Mononuclear cell (primary cell): ENCODE data around the gene TRIM15. TPM values are rescaled to one million over a fixed set of nuclear protein-coding genes. Genes with fewer than 3 reads are reported as not detected.
"Not testable (repeated sequence)": the region's sequence is repeated elsewhere in the genome, so short reads cannot be mapped to it uniquely, and the experiment has no call there.

Experiments used
- H3K27me3 ChIP-seq: 2 replicates; pipeline ENCODE4 v1.6.0; 2011; ENCODE audit warnings: low read length, control low read depth; ENCODE audit not compliant: insufficient read depth
- H3K4me1 ChIP-seq: 2 replicates; pipeline ENCODE4 v1.5.1; 2011; ENCODE audit warnings: mild to moderate bottlenecking, low read length, control low read depth; ENCODE audit not compliant: insufficient read depth
- H3K4me3 ChIP-seq: 2 replicates; pipeline ENCODE4 v1.5.1; 2011; ENCODE audit warnings: mild to moderate bottlenecking, low read length, moderate library complexity
- H3K9me3 ChIP-seq: 2 replicates; pipeline ENCODE4 v1.5.1; 2011; ENCODE audit warnings: low read depth, mild to moderate bottlenecking, control low read depth, low read length
- total RNA-seq: library from RNA; depleted of rRNA; stranded (reverse); fragments of >200 nt; gene quantifications from one replicate; pipeline ENCODE4 v1.2.3, GENCODE V29; 2012

TRIM15 gene
- not detected for total RNA-seq

- no peaks in the 10 kb centered on the region for H3K9me3 ChIP-seq
- peaks cover 4% of the 10 kb centered on the region for H3K4me1 ChIP-seq
- no peak within 1 kb of the TSS for H3K4me3 ChIP-seq
- H3K27me3 ChIP-seq: no peaks in the 10 kb centered on the region
Measured at GRCh38 chr6:30163090-30163917, at the start of gene TRIM15. Gene TRIM15, plus strand, starts transcription at chr6:30163546. Its CDS starts 139 bp downstream, at chr6:30163685.

GRCh38 chr6:30113841-30114240 lies 49.5 kb upstream of the TRIM15 start:
- H3K9me3 ChIP-seq: no peaks in the 10 kb centered on the region
- H3K4me1 ChIP-seq: no peaks in the 10 kb centered on the region
- peaks cover 52% of the 10 kb centered on the region for H3K27me3 ChIP-seq
- no peak overlapping the region for H3K4me3 ChIP-seq

- Histone ChIP-seq H3K27me3 (peaks cover 39% of the 10 kb centered on the region), H3K4me1 (no peaks in the 10 kb centered on the region), H3K4me3 (no peak overlapping the region), H3K9me3 (no peaks in the 10 kb centered on the region)
Measured at GRCh38 chr6:30116724-30117123, 46.6 kb upstream of the TRIM15 start.

- not testable (repeated sequence) for H3K9me3 ChIP-seq, H3K4me1 ChIP-seq, H3K4me3 ChIP-seq
- H3K27me3 ChIP-seq: peaks cover 23% of the 10 kb centered on the region
Measured at GRCh38 chr6:30118691-30119090, 44.7 kb upstream of the TRIM15 start.

GRCh38 chr6:30121446-30122366 lies 41.6 kb upstream of the TRIM15 start:
- Histone ChIP-seq H3K4me3 (no peak overlapping the region), H3K4me1 (no peaks in the 10 kb centered on the region), H3K9me3 (no peaks in the 10 kb centered on the region), H3K27me3 (peaks cover 25% of the 10 kb centered on the region)

GRCh38 chr6:30122515-30122914 lies 40.8 kb upstream of the TRIM15 start:
- no peaks in the 10 kb centered on the region for H3K4me1 ChIP-seq
- no peaks in the 10 kb centered on the region for H3K9me3 ChIP-seq
- H3K27me3 ChIP-seq: peaks cover 33% of the 10 kb centered on the region

GRCh38 chr6:30127238-30128093 lies 35.9 kb upstream of the TRIM15 start:
- peaks cover 16% of the 10 kb centered on the region for H3K4me1 ChIP-seq
- H3K9me3 ChIP-seq: no peaks in the 10 kb centered on the region
- H3K4me3 ChIP-seq: no peak overlapping the region
- peaks cover 62% of the 10 kb centered on the region for H3K27me3 ChIP-seq

More at GRCh38 chr6:30122515-30122914, 40.8 kb upstream of the TRIM15 start:
- H3K4me3 ChIP-seq: no peak overlapping the region

- peaks cover 16% of the 10 kb centered on the region for H3K4me1 ChIP-seq
- H3K27me3 ChIP-seq: peaks cover 68% of the 10 kb centered on the region
Measured at GRCh38 chr6:30129265-30130178, 33.8 kb upstream of the TRIM15 start.

GRCh38 chr6:30130179-30130679 lies 33.1 kb upstream of the TRIM15 start:
- H3K4me1 ChIP-seq: peaks cover 16% of the 10 kb centered on the region
- peaks cover 67% of the 10 kb centered on the region for H3K27me3 ChIP-seq
- H3K9me3 ChIP-seq: no peaks in the 10 kb centered on the region

More at GRCh38 chr6:30129265-30130178, 33.8 kb upstream of the TRIM15 start:
- Histone ChIP-seq H3K4me3 (no peak overlapping the region), H3K9me3 (no peaks in the 10 kb centered on the region)

GRCh38 chr6:30130887-30131862 lies 32.2 kb upstream of the TRIM15 start:
- H3K9me3 ChIP-seq: no peaks in the 10 kb centered on the region
- peaks cover 59% of the 10 kb centered on the region for H3K27me3 ChIP-seq
- H3K4me1 ChIP-seq: peaks cover 16% of the 10 kb centered on the region
- no peak overlapping the region for H3K4me3 ChIP-seq

More at GRCh38 chr6:30130179-30130679, 33.1 kb upstream of the TRIM15 start:
- H3K4me3 ChIP-seq: no peak overlapping the region

GRCh38 chr6:30131947-30132497 lies 31.3 kb upstream of the TRIM15 start:
- H3K27me3 ChIP-seq: peaks cover 51% of the 10 kb centered on the region
- H3K9me3 ChIP-seq: no peaks in the 10 kb centered on the region

GRCh38 chr6:30135147-30135546 lies 28.2 kb upstream of the TRIM15 start:
- Histone ChIP-seq H3K27me3 (peaks cover 20% of the 10 kb centered on the region), H3K4me1 (peaks cover 6% of the 10 kb centered on the region), H3K9me3 (no peaks in the 10 kb centered on the region)

More at GRCh38 chr6:30131947-30132497, 31.3 kb upstream of the TRIM15 start:
- Histone ChIP-seq H3K4me3 (no peak overlapping the region), H3K4me1 (peaks cover 16% of the 10 kb centered on the region)

More at GRCh38 chr6:30135147-30135546, 28.2 kb upstream of the TRIM15 start:
- no peak overlapping the region for H3K4me3 ChIP-seq
